ENCODE data around the gene CD4. TPM values are rescaled to one million over a fixed set of nuclear protein-coding genes. Genes with fewer than 3 reads are reported as not detected.
"Not testable (repeated sequence)": the region's sequence is repeated elsewhere in the genome, so short reads cannot be mapped to it uniquely, and the experiment has no call there.

Gene CD4
- 0.92 TPM in 1 of 2 replicates, not detected in the other for total RNA-seq (2014; rRNA removed)
- 0.80 TPM for polyA plus RNA-seq (2012)

DNA sequence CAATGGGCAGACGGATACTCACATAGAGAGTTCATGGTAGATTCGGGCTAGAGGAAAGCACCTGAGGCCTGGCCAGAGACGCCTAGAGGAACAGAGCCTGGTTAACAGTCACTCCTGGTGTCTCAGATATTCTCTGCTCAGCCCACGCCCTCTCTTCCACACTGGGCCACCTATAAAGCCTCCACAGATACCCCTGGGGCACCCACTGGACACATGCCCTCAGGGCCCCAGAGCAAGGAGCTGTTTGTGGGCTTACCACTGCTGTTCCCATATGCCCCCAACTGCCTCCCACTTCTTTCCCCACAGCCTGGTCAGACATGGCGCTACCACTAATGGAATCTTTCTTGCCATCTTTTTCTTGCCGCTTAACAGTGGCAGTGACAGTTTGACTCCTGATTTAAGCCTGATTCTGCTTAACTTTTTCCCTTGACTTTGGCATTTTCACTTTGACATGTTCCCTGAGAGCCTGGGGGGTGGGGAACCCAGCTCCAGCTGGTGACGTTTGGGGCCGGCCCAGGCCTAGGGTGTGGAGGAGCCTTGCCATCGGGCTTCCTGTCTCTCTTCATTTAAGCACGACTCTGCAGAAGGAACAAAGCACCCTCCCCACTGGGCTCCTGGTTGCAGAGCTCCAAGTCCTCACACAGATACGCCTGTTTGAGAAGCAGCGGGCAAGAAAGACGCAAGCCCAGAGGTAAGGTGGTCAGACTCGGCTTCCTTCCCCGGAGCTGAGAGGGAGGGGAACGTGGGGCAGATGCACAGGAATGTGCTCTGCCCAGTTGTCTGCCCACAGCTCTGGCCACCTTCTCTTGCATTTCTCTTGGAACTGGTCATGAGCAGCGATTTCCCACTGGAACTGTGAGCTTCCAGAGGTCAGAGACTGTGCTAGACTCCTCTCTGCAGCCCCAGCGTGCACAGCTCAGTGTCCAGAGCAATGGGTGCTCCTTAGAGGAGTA, at the start of gene CD4:
CD4 (plus strand) TSS at position 557 of the 953 bp plus-strand sequence. CDS start 10,611 bp downstream, outside the sequence.
- no peak for DNase-seq (ENCODE audit: low read depth)

DNA sequence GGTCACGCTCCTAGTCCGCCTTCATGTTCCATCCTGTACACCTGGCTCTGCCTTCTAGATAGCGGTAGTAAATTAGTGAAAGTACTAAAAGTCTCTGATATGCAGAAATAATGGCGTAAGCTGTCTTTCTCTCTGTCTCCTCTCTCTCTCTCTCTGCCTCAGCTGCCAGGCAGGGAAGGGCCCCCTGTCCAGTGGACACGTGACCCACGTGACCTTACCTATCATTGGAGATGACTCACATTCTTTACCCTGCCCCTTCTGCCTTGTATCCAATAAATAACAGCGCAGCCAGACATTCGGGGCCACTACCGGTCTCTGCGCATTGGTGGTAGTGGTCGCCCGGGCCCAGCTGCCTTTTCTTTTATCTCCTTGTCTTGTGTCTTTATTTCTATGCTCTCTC, 47.2 kb upstream of the CD4 start:
- not testable (repeated sequence) for DNase-seq (ENCODE audit: low read depth)

DNA sequence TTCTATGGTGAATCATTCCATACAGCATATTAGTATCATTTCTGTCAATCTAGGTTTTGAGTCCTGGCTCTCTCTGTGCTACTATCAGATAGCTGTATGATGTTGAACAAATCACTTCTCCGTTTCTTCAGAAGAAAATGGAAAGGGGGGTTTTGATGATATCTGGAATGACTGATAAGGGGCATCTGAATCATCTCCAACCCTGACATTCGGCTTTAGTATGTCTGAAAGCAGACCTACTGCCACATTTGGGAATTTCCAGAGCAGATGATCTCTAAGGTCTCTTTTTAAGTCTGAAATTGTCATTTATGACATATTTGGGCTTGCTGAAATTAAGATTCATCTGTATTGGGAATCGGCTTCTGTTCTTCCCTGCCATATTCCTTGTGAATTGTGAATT, 46.5 kb upstream of the CD4 start:
- DNase-seq (ENCODE audit: low read depth) = no peak

DNA sequence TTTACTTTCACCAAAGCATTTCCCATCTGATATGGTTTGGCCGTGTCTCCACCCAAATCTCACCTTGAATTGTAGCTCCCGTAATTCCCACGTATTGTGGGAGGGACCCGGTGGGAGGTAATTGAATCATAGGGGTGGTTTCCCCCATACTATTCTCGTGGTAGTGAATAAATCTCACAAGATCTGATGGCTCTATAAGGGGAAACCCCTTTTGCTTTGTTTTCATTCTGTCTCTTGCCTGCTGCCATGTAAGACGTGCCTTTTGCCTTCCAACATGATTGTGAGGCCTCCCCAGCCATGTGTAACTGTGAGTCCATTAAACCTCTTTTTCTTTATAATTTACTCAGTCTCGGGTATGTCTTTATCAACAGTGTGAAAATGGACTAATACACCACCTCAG, 46.0 kb upstream of the CD4 start:
- not testable (repeated sequence) for DNase-seq (ENCODE audit: low read depth)

DNA sequence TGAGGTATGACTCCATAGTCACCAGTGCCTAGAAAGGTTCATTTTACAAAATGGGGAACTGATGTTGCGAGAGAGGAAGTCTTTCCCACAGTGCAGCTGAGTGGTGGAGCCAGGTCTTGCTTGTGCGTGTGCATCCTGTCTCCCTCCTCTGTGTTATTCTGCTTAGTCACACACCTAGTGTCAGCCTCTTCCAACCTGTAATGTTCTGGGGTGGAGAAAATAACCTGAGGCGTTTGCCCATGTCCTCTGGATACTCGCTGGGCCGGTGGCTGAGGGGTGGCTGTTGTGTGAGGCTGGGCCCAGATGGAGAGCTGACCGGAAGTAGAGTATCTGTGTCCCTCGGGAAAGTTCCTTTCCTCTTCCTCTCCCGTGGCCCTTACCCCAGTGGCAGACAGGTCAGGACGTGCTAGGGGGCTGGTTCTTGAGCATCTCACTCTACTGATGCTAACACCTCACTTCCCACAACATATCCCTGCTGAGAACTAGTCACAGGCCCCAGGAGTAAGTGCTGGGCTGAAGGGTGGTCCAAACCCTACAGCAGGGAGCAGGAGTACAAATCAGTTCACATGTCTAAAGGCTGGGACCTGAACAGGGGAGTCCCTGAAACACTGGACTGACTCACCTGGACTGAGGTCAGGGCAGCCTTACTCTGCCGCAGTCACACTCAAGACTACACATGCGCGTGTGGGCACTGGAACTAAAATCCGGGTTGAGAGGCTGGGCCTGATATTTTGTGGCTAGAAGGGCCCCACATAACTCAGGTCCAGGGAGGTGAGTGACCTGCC, 43.4 kb upstream of the CD4 start:
- no peak for DNase-seq (ENCODE audit: low read depth)

DNA sequence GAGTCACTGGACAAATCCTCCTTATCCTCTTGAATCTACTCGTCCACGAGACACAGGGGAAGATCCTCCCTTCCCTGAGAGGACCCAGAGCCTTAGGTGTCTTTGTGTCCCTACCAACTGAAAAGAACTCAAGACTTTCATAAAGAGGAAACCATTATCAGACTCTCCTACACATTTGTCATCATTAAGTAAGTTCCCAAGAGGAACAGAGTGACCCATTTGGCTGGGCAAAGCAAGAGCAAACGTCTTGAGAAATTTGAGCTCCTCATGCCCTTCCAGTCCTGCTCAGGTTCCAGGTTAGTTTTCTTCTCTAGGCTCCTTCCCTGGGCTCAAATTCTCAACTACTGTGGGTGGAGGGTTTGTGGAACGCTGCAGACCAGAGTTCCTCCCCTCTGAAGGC, 42.1 kb upstream of the CD4 start:
- no peak for DNase-seq (ENCODE audit: low read depth)

DNA sequence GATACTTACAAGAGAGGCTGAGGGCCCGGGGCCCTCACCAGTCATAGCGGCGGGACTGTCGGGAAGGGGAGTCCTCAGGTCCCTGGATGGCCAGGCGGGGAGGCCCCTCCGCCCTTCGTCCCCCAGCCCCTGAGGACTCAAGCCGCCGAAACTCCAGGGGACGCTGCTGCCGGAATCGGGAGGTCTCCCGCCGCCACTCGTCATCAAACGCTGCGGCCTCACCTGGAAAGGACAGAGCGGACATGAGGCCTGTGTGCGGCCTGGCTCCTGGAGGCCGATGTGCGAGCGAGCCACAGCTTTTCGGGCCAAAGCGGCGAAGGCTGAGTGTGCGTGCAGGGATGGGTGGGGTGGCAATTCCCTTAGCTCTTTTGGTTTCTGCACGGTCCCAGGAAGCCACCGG, 40.6 kb upstream of the CD4 start:
- DNase-seq (ENCODE audit: low read depth) = no peak

DNA sequence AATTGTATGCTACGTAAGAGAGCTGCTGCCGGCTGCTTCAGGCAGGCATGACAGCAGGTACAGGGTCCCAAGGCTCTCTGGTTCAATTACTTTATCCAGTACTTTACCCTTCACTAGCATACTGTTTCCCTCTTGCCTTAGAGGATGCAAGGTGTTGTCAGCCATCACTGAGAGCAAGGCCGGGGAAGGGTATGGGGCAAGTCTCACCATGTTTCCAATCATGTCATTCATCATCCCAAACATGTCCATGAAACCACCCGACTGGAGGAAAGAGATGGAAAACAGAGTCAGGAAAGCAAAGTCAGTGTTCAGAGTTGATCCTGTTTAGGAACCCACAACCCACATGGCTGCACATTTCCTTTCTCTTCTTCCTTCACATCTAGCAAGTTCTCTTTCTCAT, 38.8 kb upstream of the CD4 start:
- DNase-seq (ENCODE audit: low read depth) = no peak

DNA sequence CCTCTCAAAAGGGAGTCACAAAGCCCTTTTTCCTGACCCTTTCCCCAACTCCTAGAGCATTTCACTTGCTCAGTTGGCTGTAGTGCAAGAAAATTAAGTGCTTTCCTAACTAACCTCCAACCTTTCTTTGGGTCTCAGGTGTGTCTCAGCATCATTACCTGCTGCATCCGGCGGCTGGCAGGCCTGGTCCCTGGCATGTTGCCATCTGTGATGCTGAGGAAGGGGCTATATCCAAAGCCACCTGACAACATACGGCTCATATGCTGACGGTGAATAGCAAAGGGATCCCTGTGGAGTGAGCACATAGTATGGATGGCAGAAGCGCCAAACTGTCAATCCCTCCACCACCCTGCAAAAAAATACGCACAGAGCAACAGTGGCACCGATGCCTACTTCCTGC, 37.6 kb upstream of the CD4 start:
- no peak for DNase-seq (ENCODE audit: low read depth)

DNA sequence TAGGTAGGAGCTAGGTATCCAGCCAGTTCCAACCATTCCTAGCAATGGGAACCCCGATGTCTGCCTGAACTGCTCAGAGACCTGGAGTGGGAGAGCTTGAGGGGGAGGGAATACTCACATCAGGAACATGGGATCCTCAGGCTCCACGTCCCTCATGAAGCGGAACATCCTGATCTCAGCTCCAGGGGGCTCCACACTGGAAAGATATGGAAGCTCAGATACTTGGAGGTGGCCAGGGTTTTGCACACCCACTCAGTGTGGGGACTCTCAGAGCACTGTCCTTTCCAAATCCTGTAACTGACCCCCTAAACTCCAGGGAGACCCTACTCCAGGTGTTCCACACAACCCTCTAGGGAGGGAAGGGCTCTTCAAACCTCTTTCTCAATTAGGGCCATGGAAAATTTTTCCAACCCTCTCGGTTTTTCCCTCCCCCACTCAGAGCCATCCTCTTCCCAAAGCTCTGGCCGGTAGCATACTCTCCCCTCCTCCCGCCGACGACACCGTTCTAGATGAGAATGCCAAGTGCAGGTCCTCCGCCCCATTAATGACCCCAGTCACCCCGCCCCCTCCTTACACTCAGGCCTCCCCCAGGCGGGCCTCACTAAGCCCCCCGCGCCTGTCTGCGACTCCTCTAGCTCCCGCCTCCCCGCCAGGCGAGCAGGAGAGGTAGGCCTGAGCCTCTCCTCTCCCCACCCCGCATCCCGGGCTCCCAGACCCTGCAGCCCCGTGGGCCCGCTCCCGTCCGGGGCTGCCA, 37.0 kb upstream of the CD4 start:
- peak; percentile 61 for DNase-seq (ENCODE audit: low read depth)

DNA sequence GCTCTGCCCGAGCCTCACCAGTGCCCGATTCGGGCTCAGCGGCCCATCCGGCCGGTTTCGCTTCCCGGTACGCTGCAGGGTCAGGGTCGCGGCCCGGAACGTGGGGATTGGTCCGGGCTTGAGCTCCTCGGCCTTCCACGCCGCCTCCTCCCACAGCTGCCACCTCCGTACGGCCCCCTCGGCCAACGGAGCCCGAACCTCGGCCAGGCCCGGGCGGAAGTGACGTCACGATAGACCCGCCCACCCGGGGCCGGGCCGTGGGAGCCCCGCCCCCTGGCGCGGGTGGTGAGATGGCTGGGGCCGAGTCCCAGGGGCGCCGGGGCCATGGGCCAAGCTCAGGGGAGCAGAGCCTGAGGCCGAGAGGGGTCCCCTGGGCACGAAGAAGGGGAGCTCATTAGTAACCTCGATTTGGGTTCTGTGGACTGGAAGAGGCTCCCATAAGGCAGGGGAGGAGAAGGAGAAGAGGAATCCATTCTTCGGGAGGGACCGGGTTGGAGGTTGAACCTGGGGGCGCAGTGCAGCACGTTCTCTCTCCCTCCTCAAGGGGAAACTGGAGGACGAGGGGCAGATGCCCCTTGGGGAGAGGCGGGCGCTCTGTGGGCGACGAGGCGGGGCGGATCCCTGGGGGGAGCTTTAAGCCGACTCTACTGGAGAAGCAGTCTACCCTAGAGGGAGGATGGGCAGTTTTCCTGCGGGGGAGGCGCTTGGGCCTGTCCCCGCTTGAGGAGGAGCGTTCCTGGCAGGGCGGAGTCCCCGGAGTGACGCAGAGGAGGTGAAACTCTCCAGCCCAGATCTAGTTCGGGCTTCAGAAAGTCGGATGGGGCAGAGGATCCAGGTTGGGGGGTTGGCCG, 36.2 kb upstream of the CD4 start, which contains the start of gene MLF2:
MLF2 (minus strand) TSS at position 221 of the 851 bp plus-strand sequence. CDS start 807 bp downstream, outside the sequence.
- DNase-seq (ENCODE audit: low read depth) = peak; percentile 98

DNA sequence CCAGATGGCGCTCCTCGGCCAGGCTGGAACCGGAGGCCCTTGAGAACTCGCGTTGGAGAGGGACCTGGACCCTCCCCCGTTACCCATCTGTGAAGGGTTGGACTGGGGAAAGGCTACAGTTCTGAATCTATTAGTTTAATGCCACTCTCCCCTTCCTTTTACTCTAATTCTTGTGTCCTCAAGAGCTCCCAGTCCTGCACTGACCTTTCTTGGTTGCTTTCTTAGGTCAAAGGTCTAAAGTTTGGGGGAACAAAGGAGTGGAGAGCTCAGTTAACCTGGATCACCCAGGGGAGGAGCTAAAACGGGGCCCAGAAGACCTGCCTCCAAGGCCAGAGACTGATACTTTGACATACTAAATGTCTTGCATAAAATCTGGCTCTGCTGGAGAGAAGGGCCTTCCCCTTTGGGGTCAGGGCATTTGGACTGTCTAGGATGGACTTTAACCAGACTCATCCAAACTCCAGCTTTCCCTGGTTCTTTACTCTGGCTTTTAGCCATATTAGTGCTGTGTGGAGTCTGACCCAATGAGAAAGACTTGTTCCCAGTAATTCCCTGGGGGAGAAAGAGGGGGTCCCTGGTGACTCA, 35.5 kb upstream of the CD4 start:
- no peak for DNase-seq (ENCODE audit: low read depth)

DNA sequence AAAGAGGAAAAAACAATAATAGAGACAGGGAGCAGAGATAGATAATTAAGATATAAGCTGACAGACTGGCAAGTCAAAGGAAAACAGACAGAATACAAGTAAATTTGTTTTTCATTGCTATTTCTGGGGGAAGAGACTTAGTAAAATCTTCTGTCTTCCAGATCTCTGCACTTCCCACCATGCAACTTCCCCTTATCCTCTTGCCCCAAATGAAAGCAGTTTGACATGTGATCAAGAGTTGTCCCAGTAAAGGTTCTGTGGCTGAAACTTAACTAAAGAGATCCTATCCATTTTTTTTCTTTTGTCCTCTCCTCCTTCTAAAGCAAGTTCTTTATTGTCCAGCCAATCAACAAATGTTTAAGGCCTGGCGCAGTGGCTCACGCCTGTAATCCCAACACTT, 34.9 kb upstream of the CD4 start:
- no peak for DNase-seq (ENCODE audit: low read depth)

DNA sequence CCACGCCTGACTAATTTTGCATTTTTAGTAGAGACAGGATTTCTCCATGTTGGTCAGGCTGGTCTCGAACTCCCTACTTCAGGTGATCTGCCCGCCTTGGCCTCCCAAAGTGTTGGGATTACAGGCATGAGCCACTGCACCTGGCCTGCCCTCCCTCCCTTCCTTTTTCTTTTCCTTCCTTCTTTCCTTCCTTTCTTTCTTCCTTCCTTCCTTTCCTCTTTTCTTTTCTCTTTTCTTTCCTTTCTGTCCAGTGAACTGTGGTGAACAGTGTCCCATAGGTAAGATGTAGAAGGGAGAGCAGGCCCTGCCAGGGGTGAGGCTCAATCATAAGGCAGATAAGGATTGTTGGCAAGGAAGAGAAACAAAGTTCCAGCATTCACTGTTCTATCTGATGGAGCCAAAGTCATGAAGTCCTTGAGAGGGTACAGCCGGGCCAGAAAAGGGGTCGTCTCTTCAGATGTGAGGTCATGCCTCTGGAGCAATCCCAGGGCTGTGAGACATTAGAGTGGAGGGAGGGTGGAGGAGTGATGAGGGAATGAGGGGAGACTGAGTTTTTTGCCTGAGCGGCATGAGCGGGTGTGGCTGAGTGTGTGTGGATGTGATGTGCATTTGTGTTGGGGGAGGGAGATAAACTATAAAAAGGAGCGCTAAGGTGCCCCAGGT, 32.2 kb upstream of the CD4 start:
- DNase-seq (ENCODE audit: low read depth) = no peak

DNA sequence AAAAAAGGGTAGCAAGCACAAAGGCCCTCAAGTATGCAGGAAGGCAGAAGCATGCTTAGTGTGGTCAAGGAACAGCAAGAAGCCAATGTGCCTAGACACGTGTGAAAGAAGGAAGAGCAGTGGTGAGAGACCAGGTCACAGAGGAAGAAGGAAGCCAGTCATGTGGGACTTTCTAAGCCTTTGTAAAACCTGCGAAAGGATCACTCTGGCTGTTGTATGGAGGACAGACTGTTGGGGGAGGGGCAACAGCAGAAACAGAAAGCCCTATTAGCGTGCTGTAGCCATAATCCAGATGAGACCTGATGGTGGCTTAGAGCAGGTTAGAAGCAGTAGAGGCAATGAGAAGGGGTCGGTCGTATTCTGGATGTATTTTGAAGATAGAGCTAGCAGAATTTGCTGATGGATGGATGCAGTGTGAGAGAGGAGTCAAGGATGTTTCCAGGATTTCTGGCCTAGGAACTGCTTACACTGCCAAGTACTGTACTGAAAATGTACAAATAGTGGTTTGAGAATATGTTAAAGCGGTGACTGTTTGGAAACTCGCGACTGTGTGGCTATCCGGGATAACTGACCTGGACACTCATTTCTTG, 30.7 kb upstream of the CD4 start:
- no peak for DNase-seq (ENCODE audit: low read depth)

DNA sequence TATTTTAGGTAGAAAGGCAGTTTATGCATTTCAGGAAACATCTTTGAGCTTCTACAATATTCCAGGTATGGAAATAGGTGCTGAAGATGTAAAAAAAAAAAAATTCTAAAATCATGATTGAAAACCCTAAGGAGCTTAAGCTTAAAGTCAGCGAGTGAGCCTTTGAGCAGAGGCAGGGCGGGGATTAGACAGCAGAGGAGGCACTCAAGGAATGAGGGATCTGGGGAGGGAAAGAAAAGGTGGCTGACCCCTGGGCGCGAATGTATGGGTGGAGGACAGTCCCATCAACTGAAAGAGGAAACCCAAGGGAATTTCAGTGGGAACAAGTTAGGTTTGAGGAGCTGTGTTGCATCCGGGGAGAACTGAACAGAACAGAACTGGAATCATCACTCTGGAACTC, 29.6 kb upstream of the CD4 start:
- no peak for DNase-seq (ENCODE audit: low read depth)

DNA sequence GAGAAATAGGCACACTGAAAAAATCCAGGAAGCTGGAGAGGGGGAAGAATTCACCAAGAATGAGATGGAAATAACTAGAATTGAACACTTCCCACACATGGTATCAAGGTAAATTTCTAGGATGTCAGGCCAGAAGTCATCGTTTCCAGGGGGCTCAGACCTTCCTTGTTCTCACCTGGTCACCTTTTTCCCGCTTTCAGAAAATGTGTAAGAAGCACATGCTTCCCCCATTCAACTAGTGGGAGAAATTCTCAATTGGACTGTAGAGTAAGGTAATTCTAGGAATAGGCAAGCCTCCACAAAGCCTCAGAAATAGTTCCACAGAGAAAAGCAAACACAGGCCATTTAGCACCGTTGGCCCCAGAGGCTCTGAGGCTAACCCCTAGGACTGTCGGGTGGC, 25.9 kb upstream of the CD4 start:
- no peak for DNase-seq (ENCODE audit: low read depth)

DNA sequence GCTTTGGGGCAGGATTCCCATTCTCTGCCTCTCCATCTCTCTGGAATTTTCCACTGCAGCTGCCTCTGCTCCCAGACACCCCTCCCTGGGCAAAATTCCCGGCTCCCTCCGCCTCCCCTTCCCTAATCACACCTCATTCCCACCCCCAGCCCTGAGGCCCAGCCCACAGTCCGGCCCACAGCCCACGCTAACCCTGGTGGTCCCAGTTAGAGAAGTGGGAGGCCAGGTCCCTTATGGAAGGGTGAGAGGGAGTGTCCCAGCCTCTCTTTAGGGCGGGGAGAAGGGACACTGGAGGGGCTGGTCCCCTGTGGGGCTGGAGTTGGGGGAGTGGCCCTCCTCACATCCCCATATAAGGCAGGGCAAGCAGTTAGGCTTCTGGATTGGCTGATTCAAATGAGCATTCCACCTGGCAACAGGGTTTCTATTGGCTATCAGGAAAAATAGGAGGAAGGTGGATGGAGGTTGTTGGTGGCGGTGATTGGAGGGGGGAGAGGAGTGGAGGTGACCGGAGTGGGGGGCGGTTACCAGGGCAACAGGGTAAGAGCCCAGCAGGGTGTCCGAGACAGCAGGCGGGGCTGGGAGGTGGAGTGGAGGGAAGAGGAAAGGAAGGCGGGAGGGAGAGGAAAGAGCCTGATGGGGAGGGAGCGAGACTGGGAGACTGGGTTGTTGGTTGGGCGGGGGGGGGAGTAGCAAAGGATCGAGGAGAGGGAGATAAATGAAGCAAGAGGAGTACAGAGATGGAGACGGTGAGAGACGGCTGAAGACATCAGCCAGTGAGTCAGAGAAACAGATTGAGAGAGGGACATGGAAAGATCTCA, 25.1 kb upstream of the CD4 start:
- peak; percentile 100 for DNase-seq (ENCODE audit: low read depth)
